GM03348 (cell line): Measurements from ENCODE around the gene LRRFIP1.
"Not testable (repeated sequence)": the region's sequence is repeated elsewhere in the genome, so short reads cannot be mapped to it uniquely, and the experiment has no call there.

Source experiments
- DNase-seq: peaks from one replicate; pipeline ENCODE4 v3.0.0; 2012; ENCODE audit warnings: low spot score

The LRRFIP1 gene

GRCh38 chr2:237627441-237628246 is at the start of gene LRRFIP1:
LRRFIP1 (plus strand) TSS chr2:237627587; CDS start chr2:237627645, 58 bp downstream.
- DNase-seq = peak; percentile 90

GRCh38 chr2:237577956-237578870 is 49.2 kb upstream of the LRRFIP1 start:
- DNase-seq = no peak

- DNase-seq = no peak
Observed at GRCh38 chr2:237581326-237581725, 46.1 kb upstream of the LRRFIP1 start.

GRCh38 chr2:237581751-237582746 is 45.3 kb upstream of the LRRFIP1 start:
- DNase-seq = peak; percentile 81

GRCh38 chr2:237583385-237584295 is 43.7 kb upstream of the LRRFIP1 start:
- DNase-seq = no peak

- DNase-seq = no peak
Observed at GRCh38 chr2:237585590-237586221, 41.7 kb upstream of the LRRFIP1 start.

GRCh38 chr2:237588044-237588696 is 39.2 kb upstream of the LRRFIP1 start:
- DNase-seq = no peak

- no peak for DNase-seq
Observed at GRCh38 chr2:237590272-237591140, 36.9 kb upstream of the LRRFIP1 start, which contains the start of gene RAB17. RAB17 (minus strand) TSS chr2:237590734; CDS start chr2:237586154, 4,580 bp downstream.

- no peak for DNase-seq
Observed at GRCh38 chr2:237591141-237591881, 36.1 kb upstream of the LRRFIP1 start.

- no peak for DNase-seq
Observed at GRCh38 chr2:237592425-237592980, 34.9 kb upstream of the LRRFIP1 start.

- DNase-seq = no peak
Observed at GRCh38 chr2:237593036-237593435, 34.4 kb upstream of the LRRFIP1 start.

- no peak for DNase-seq
Observed at GRCh38 chr2:237593596-237594320, 33.6 kb upstream of the LRRFIP1 start.

GRCh38 chr2:237594514-237594871 is 32.9 kb upstream of the LRRFIP1 start:
- DNase-seq = no peak

GRCh38 chr2:237595829-237596519 is 31.4 kb upstream of the LRRFIP1 start:
- not testable (repeated sequence) for DNase-seq

GRCh38 chr2:237596520-237597195 is 30.7 kb upstream of the LRRFIP1 start:
- DNase-seq = no peak
